GM19463 (cell line): ENCODE data around the gene DPPA5.
"Not testable (repeated sequence)": the region's sequence is repeated elsewhere in the genome, so short reads cannot be mapped to it uniquely, and the experiment has no call there.

Experiments used
- ATAC-seq: cut with Tn5 transposase; IDR thresholded peaks from one replicate; pipeline ENCODE4 v1.9.1; 2021; ENCODE audit warnings: mild to moderate bottlenecking, moderate library complexity; ENCODE audit not compliant: unreplicated experiment

The DPPA5 gene, protein sequence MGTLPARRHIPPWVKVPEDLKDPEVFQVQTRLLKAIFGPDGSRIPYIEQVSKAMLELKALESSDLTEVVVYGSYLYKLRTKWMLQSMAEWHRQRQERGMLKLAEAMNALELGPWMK

DNA sequence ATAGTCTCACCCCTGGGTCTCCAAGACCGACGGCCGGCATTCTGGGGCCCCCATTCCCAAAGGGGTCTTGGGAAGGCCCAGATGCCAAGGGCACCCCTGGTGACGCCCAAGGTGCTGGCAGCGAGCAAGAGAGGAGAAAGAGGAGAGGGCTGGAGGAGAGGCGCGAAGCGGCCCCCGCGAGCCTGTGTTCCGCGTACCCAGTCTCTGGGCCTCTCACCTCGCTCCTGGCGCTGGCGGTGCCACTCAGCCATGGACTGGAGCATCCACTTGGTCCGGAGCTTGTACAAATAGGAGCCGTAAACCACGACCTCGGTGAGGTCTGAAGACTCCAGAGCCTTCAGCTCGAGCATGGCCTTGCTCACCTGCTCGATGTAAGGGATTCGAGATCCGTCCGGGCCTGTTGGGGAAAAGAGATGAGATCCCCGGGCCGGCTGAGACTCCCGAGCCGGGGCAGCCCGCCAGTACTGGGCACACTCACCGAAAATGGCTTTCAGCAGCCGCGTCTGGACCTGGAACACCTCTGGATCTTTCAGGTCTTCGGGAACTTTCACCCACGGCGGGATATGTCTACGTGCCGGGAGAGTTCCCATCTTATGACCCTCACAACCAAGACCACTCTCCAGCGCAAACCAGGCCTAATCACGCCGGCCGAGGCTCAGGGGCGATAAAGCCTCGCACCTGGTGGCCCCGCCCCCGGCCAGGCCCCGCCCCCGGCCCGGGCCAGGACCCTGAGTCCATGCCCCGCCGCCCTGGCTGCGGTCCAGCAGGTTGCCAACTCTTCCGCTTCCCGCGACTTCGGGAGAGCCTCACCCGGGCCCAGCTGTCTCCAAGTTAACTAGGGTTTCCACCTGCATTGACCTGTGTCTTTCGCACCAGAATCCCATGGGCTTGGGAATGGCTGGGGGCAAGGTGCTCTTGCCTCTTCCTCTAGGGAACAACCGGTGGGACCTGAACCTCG lies at the start of gene DPPA5:
Gene DPPA5, minus strand, starts transcription at position 641 of the 958 bp plus-strand sequence. Its CDS starts 51 bp downstream, at position 590.
- ATAC-seq: no peak

DNA sequence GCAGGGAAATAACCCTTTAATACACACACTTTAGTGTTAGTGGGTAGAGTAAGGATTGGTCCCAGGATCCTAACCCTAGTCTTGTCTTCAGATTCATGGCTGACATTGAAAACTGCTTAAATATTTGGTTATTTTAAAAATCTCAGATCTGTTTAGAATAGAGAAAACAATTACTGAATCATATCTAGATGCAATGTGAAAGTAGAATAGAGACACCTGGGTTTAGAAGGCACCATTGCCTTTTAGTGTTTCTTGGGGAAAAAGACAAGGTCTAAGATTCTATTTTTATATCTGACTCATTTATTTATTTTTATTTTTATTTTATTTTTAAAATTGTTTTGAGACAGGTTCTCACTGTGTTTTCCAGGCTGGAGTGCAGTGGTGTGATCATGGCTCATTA lies 46.6 kb upstream of the DPPA5 start:
- ATAC-seq: no peak

DNA sequence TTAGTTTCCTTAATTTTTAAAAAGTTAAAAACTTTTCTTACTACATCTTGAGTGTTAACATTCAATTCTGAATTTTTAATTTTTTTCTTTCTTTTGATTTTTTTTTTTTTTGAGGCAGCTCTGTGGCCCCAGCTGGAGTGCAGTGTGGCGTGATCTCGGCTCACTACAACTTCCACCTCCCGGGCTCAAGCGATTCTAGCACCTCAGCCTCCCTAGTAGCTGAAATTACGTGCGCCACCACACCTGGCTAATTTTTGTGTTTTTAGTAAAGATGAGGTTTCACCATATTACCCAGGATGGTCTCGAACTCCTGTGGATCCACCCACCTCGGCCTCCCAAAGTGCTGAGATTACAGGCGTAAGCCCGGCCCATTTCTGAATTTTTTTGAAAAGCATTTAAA lies 41.8 kb upstream of the DPPA5 start:
- ATAC-seq: no peak

DNA sequence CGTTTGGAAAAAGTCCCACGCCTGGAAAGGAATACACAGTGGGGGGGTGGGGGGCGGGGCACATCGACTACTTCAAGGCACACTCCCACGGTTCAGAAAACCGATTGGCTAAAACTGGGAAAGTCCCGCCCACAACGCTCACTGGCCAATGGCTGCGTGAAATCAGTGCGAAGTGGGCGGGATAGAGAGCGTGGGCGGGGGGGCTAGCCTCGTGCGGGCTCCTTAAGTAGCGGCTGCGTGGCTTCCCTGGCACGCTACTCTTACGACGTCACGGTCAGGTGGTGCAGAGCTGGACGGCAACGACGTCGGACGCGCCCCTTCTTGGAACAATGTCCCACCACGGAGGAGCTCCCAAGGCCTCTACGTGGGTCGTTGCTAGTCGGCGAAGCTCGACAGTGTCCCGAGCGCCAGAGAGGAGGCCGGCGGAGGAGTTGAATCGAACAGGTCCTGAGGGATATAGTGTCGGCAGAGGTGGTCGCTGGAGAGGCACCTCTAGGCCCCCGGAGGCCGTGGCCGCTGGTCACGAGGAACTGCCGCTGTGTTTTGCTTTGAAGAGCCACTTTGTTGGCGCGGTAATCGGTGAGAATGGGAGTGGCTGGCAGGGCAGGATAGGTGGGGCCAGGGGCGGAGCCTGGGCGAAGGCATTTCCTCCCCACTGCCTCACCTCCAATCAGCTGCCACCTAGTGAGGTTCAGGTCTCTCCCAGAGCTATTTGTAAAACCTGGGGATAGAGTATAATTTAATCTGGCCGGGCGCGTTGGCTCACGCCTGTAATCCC lies 40.7 kb upstream of the DPPA5 start, which contains the start of gene DDX43:
Gene DDX43, plus strand, starts transcription at position 252 of the 778 bp plus-strand sequence. Its CDS starts 78 bp downstream, at position 330.
- ATAC-seq: no peak

DNA sequence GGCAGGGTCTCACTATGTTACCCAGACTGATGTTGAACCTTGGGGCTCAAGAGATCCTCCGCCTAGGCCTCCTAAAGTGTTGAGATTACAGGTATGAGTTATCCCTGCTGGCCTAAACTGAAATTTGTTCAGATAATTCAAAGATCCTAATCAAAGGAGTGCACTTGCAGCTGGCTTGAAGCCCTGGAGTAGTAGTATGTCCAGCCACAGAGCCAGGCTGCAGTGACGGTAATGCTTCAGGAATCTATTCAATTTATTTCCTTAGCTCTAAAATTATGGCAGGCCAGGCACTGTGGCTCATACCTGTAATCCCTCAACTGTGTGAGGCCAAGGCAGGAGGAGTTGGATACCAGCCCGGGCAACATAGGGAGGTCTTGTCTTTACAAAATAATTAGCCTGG lies 39.2 kb upstream of the DPPA5 start:
- no peak for ATAC-seq

DNA sequence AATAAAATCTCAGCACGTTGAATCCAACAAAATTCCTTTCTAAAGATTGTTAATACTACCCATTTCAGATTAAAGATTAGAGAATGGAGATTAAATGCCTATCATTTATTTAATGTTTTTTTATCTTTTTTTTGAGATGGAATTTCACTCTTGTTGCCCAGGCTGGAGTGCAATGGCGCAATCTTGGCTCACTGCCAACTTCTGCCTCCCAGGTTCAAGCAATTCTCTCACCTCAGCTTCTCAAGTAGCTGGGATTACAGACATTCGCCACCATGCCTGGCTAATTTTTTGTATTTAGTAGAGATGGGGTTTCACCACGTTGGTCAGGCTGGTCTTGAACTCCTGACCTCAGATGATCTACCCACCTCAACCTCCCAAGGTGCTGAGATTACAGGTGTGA lies 38.1 kb upstream of the DPPA5 start:
- ATAC-seq: not testable (repeated sequence)

DNA sequence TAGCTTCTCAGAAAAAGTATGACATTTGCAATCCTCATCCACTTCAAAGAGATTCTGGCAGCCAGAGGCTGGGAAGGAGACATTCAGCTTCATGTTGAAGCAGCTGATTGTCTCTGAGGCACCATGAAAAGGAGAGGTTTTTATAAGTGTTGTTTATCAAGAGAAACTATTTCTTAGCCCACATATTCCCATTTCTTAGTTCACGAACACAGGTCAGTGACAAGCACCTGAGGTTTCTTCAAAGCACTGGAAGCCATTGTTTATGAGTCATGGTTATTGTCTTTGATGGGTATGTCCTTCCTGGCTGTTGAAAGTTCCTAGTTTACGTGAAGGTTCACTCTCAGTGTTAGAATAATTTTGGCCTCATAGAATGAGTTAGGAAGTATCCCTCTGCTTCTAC lies 37.6 kb upstream of the DPPA5 start:
- no peak for ATAC-seq

DNA sequence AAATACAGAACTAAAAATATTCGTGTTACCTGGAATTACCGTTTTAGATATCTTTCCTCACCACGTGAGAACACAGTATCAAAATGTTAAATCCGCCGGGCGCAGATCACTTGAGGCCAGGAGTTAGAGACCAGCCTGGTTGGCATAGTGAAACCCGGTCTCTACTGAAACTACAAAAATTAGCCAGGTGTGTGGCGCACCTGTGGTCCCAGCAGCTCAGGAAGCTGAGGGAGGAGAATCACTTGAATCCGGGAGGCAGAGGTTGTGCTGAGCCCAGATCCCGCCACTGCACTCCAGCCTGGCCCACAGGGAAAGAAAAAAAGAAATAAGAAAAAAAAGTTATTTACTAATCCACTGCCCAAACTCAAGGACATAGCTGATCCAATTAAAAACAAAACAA lies 35.8 kb upstream of the DPPA5 start:
- no peak for ATAC-seq

DNA sequence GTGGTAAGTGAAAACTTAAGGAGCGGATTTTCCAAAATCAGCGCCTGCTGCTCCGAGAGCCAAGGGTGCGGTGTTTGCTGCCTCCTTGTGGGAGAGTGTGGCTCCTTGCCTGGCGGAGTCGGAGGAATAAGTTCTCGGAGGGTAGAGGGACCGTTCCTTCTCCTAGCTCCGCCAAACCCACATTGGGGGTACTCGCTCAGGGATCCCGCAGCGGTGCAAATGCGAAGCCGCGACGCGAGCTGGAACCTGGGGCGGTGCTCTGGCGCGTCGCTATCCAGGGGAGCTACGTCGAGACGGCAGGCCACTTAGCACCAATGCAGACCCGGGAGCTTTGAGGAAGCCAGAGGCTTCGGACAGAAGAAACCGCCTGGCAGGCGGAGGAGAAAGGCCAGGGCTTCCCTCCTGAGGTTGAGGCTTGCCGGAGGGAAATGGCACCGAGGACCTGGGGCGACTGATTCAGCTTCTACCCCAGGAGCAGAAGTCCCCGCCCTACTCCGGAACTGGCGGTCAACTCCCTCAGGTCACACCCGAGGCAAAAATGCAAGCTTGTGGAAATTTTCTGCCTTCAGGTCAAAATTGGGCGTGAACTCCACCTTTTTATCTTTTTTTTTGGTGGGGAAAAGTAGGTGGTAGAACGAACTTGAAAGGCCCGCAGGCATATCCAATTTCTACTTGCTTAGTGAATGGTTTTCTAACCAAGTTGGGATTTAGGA lies 34.9 kb upstream of the DPPA5 start:
- peak; percentile 80 for ATAC-seq

DNA sequence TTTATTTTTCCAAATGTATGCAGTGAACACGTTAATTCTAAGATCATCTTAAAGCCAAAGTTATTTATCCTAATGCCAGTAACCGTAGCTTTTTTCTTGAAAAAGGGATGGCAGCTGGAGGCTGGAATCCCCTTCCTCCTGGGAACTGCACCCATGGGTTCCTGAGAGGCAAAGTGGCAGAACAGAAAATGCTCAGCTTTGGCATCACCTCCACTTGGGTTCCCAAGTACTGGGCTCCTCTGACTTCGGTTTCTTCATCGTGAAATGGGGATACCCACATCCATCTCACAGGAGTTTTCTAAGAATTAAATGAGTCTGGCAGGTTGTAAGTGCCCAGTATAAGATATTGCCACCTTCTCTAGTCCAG lies 34.3 kb upstream of the DPPA5 start:
- peak; percentile 23 for ATAC-seq

DNA sequence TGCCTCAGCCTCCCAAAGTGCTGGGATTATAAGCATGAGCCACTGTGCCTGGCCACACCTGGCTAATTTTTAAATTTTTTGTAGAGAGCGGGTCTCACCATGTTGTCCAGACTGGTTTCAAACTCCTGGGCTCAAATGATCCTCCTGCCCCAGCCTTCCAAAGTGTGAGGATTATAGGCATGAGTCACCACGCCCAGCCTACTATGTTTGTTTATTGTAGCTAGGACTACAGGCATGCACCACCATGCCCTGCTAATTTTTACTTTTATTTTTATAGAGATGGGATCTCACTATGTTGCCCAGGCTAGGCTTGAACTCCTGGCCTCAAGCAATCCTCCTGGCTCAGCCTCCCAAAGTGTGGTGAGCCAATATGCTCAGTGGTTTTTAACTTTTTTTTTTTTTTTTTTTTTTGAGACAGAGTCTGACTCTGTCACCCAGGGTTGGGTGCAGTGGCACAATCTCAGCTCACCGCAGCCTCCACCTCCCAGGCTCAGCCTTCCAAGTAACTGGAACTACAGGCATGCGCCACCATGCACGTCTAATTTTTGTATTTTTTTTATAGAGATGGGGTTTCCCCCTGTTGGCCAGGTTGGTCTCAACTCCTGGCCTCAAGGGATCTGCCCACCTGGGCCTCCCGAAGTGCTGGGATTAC lies 28.5 kb upstream of the DPPA5 start:
- no peak for ATAC-seq

DNA sequence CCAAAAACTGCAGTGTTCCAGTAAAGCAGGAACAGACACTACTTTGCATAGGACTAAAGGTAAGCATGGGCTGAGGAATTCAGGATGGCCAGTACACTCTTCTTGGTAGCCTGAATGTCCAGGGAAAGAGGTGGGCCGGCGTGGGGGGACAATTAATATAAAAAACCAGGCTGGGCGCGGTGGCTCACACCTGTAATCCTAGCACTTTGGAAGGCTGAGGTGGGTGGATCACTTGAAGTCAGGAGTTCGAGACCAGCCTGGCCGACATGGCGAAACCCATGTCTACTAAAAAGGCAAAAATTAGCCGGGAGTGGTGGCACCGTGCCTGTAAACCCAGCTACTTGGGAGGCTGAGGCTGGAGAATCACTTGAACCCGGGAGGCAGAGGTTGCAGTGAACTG lies 27.5 kb upstream of the DPPA5 start:
- ATAC-seq: not testable (repeated sequence)

DNA sequence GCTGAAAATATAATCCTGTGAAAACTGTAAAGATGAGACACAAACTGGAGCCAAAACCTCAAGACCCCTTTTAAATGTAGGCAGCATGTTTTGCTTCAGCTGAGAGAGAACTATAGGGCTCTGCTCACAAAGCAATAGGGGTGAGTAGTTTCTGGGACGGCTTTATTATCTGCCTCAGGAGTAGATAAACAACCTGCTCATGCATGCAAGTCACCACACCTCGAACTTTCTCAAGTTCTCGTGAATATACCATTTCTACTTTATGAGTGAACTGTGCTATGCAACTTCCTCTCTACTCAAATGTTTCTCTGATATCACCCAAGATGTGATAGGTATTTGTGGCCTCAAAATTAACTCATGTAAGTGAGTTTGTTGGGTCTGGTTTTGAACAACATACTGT lies 23.1 kb upstream of the DPPA5 start:
- no peak for ATAC-seq

DNA sequence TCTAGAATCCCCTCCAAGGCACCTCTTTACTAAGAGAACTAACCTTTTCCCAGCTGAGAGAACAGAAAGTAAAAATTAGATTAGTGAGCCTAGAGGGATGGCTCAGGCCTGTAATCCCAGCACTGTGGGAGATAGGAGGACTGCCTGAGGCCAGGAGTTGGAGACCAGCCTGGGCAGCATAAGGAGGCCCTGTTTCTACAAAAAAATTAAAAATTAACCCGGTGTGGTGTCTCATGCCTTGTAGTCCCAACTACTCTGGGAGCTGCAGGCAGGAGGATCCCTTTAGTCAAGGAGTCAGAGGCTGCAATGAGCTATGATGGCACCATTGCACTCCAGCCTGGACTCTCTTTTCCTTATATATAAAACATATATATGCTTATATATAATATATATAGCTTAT lies 21.1 kb upstream of the DPPA5 start:
- no peak for ATAC-seq

DNA sequence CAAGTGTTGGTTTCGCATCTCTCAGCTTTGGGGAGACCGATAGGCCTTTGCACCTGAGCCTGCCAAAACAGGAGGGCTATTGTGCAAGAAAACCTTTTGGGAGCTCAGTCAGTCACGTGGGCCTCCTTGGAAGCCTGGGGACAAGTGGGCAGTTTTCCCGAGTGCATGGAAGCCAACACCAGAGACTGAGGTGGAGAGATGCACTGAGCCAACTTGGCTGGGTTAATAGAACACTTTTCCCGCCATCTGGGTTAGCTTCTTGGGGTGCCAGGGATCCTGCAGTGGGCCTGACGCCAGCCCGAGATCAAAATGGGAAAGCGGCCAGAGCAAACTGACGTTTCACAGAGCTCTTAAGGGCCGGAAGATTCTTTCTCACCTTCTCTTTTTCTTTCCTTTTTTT lies 18.4 kb upstream of the DPPA5 start:
- no peak for ATAC-seq

DNA sequence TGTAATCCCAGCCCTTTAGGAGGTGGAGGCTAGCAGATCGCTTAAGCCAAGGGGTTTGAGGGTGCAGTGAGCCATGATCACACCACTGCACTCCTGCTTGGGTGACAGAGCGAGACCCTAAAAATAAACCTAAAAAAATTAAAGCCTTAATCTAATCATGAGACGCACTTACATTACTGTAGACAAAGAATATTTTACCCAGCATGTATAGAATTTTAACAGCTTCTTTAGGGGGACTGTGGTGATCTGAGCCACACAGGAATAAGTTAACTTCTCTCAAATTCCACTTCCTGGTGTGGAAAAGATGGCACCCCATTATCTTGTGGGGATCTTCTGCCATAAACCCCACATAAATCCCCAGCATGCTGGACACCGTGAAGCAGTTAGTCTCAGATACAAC lies 17.9 kb upstream of the DPPA5 start:
- ATAC-seq: no peak

DNA sequence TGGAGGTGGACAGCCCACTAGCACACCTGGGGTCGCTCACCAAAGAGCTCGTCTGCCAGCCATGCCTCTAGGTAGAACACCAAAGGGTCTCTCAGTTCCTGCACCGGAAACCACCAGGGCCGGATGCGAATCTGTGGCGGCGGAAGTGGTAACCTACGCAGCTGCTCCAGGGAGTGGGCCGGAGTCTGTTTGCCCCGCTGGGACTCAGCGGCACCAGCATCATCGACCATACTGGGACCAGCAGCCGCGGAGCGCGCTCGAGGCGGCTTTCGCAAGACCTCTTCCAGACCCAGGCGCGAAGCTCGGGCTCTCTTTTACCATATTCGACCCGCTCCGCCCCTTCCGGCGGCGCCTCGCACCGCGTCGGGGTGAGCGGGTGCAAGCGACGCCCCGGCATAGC lies 15.5 kb upstream of the DPPA5 start, which contains the start of gene OOEP:
Gene OOEP, minus strand, starts transcription at position 335 of the 400 bp plus-strand sequence. Its CDS starts 105 bp downstream, at position 230.
- no peak for ATAC-seq

DNA sequence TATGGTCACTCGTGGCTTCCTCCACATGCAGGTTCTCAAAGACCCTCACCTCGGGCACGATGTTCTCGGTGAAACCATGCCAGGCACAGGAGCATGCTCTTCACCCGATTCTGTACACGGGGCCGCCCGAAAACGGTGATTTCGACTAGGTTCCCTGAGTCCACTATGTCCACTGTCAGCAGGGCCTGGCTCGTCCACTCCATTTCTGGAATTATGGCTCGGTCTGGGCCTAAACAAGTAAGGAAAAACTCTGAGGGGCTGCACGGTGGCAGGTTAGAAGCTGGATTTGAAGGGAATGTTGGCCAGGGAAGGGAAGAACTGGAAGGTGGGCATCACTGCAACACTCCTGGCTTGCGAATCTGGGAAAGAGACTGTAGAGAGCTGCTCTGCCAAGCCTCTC lies 15.1 kb upstream of the DPPA5 start:
- no peak for ATAC-seq

DNA sequence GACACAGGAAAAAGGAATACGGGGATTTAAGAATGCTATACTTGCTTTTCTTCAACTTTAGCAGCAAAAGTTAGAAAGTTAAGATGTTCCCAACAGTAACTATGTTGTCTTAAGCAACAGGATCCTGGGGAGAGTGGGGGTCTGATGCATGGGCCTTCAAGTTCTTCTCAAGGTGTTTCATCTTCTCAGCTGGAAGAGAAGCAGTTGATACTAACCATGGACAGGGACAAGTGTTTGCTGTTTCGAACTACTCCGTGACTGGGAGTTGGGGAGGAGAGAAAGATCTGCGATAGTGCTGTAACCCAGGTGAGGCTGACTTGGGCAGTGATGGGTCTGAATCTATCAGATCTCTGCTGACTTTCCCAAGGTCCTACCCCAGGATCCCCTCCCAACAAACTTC lies 14.6 kb upstream of the DPPA5 start:
- no peak for ATAC-seq

DNA sequence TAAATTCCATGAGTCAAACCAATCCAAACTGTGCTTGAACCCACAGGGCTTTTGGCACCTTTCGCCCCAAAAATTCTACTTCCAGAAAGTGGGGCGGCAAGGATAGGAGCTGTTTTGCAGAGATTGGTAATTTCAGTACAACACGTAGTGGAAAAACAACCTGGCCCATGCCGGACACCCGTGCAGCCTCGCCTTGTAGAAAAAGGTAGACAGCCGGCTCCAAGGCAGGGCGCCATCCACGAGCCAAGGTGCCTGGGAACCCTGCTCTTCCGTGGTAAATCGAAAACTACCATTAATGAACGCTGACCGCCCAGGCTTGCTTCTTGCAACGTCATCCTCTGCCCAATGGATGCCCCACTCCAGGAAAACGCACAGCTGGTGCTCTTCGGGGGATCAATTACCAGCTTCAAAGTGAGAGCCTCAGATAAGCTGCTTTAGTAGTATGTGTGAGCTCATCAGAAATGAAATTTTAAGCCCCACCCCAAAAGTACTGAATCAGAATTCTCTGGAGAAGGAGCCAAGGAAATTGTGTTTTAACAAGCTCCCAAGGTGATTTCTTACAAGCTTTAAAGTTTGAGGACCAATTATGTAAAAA lies 13.8 kb upstream of the DPPA5 start:
- no peak for ATAC-seq
